B cell (primary cell): ENCODE results near the gene PTPN11. TPM values are rescaled to one million over a fixed set of nuclear protein-coding genes. Genes with fewer than 3 reads are reported as not detected.

Experiments used
- ATAC-seq: fragments of 200-7000 bp; cut with Tn5 transposase; one replicate; pipeline ENCODE4 v1.10.0; 2021; ENCODE audit warnings: low read depth, mild to moderate bottlenecking, moderate number of reproducible peaks, moderate library complexity
- CTCF ChIA-PET: fragments of 350-600 bp; sonication (Branson Sonifier 250); formaldehyde crosslinking; loops from one replicate; lab custom pipeline; 2021; ENCODE audit warnings: antibody characterized with exemption, inconsistent platforms; lab: Charles Lee
- POLR2A ChIA-PET: fragments of 350-600 bp; sonication (Branson Sonifier 250); formaldehyde crosslinking; loops from one replicate; lab custom pipeline; 2021; ENCODE audit warnings: antibody characterized with exemption; lab: Charles Lee
- DNase-seq: peaks from one replicate; pipeline ENCODE4 v3.0.0; 2013
- H2AFZ ChIP-seq: 2 replicates; pipeline ENCODE4 v1.6.1; 2012; ENCODE audit warnings: mild to moderate bottlenecking, low read depth, low read length; ENCODE audit not compliant: insufficient read depth, poor library complexity, severe bottlenecking
- H3K27ac ChIP-seq, 2 donors: 1 replicate in 1 of 2; 2 replicates in 1 of 2; pipeline ENCODE4 v1.5.1; 2012 to 2013; ENCODE audit warnings: low read length in 2 of 2, mild to moderate bottlenecking in 2 of 2, moderate library complexity in 1 of 2
- H3K27me3 ChIP-seq, 4 experiments: fragments of 200-600 bp in 1 of 4; sonication (generic) in 1 of 4; replicated peaks in 1 of 4; 1 replicate in 2 of 4; 2 replicates in 2 of 4; pipeline versions ENCODE4 v1.6.1 to v1.7.0; 2013 to 2016; ENCODE audit warnings: low read length in 3 of 4, mild to moderate bottlenecking in 2 of 4, mixed read lengths in 1 of 4, moderate library complexity in 1 of 4; ENCODE audit not compliant: insufficient read depth in 4 of 4, control insufficient read depth in 3 of 4; ENCODE audit errors: control extremely low read depth in 1 of 4
- H3K36me3 ChIP-seq, 2 experiments: replicated peaks in 1 of 2; 1 replicate in 1 of 2; 2 replicates in 1 of 2; pipeline versions ENCODE4 v1.6.1 to v1.7.1; 2013; ENCODE audit warnings: low read length in 1 of 2; ENCODE audit not compliant: insufficient read depth in 2 of 2, control insufficient read depth in 1 of 2; ENCODE audit errors: control extremely low read depth in 1 of 2, extremely low read depth in 1 of 2
- H3K4me1 ChIP-seq, 2 donors: fragments of 200-600 bp in 1 of 2; sonication (generic) in 1 of 2; 1 replicate in 1 of 2; 2 replicates in 1 of 2; pipeline versions ENCODE4 v1.5.1 to v1.6.1; 2013 to 2017; ENCODE audit warnings: low read length in 2 of 2; ENCODE audit not compliant: control insufficient read depth in 2 of 2, insufficient read depth in 2 of 2
- H3K4me2 ChIP-seq: replicated peaks from 2 replicates; pipeline ENCODE3; 2012; ENCODE audit warnings: mild to moderate bottlenecking, low read depth, low read length; ENCODE audit not compliant: poor library complexity, severe bottlenecking
- H3K4me3 ChIP-seq, 5 experiments: fragments of 200-600 bp in 1 of 5; sonication (generic) in 1 of 5; 1 replicate in 3 of 5; 2 replicates in 2 of 5; pipeline versions ENCODE4 v1.5.1 to v1.7.0; 2011 to 2016; ENCODE audit warnings: low read length in 4 of 5, mild to moderate bottlenecking in 4 of 5, low read depth in 2 of 5, control low read depth in 1 of 5, moderate library complexity in 1 of 5; ENCODE audit not compliant: insufficient read depth in 1 of 5; ENCODE audit errors: control extremely low read depth in 1 of 5, extremely low read depth in 1 of 5
- H3K79me2 ChIP-seq: fragments of 200-600 bp; sonication (generic); one replicate; pipeline ENCODE4 v1.6.0; 2016; ENCODE audit warnings: low read length; ENCODE audit not compliant: control insufficient read depth, insufficient read depth
- H3K9ac ChIP-seq: fragments of 200-600 bp; sonication (generic); 2 replicates; pipeline ENCODE4 v1.6.1; 2017; ENCODE audit warnings: mild to moderate bottlenecking, low read length, moderate library complexity
- H3K9me3 ChIP-seq, 3 donors: one replicate each; pipeline versions ENCODE4 v1.6.1 to v1.7.1; 2013; ENCODE audit warnings: low read length in 2 of 3; ENCODE audit not compliant: control insufficient read depth in 2 of 3, insufficient read depth in 1 of 3; ENCODE audit errors: control extremely low read depth in 1 of 3
- H4K20me1 ChIP-seq: 2 replicates; pipeline ENCODE4 v1.6.0; 2012; ENCODE audit warnings: mild to moderate bottlenecking, low read length; ENCODE audit not compliant: insufficient read depth, control insufficient read depth, poor library complexity, severe bottlenecking
- H3K27ac Mint-ChIP-seq: one replicate; pipeline ENCODE4 v1.8.0; 2021; ENCODE audit warnings: mixed read lengths
- H3K27me3 Mint-ChIP-seq: one replicate; pipeline ENCODE4 v1.8.0; 2021; ENCODE audit warnings: mixed read lengths
- H3K4me1 Mint-ChIP-seq: one replicate; pipeline ENCODE4 v1.8.0; 2021; ENCODE audit warnings: mixed read lengths
- H3K4me3 Mint-ChIP-seq: one replicate; pipeline ENCODE4 v1.8.0; 2021; ENCODE audit warnings: mixed read lengths
- H3K9me3 Mint-ChIP-seq: one replicate; pipeline ENCODE4 v1.8.0; 2022; ENCODE audit warnings: mixed read lengths; ENCODE audit not compliant: insufficient read depth
- EZH2 ChIP-seq: IDR thresholded peaks from 2 replicates; pipeline ENCODE4 v1.6.1; 2012; ENCODE audit warnings: borderline replicate concordance, low read depth, mild to moderate bottlenecking, moderate library complexity, low read length; ENCODE audit not compliant: insufficient read depth, poor library complexity, severe bottlenecking
- WGBS: methylation state at CpG from one replicate; pipeline ENCODE4 v1.1.5; 2013; ENCODE audit warnings: missing lambda C conversion rate; ENCODE audit not compliant: insufficient coverage; 5-methylcytosine and 5-hydroxymethylcytosine counted together
- intact Hi-C: fragments of 100-400 bp; cut with micrococcal nuclease; formaldehyde crosslinking; loops from one replicate; pipeline ENCODE4 v1.10.0; 2022
- polyA plus RNA-seq: library from polyadenylated mRNA; depleted of rRNA; stranded (reverse); fragments of >200 nt; gene quantifications from 2 replicates; pipeline ENCODE4 v1.2.3, GENCODE V29; 2012
- total RNA-seq, 2 donors: library from RNA; stranded (reverse); fragments of 120-200 nt in 1 of 2; gene quantifications; 1 replicate in 1 of 2; 2 replicates in 1 of 2; pipeline versions ENCODE4 v1.2.3 to v1.2.4, GENCODE V29; 2013 to 2022
- TF ChIP-seq, protein P1 (sequence below): fragments of 200-600 bp; IDR thresholded peaks from one replicate; pipeline ENCODE4 v1.8.0; 2022; ENCODE audit warnings: antibody characterized with exemption, mild to moderate bottlenecking

The PTPN11 gene
- total and polyA plus RNA-seq, 2 donors (not counting 1 experiment from before 2014, with no cell fraction given), result 7.8 to 53.1 TPM

DNA sequence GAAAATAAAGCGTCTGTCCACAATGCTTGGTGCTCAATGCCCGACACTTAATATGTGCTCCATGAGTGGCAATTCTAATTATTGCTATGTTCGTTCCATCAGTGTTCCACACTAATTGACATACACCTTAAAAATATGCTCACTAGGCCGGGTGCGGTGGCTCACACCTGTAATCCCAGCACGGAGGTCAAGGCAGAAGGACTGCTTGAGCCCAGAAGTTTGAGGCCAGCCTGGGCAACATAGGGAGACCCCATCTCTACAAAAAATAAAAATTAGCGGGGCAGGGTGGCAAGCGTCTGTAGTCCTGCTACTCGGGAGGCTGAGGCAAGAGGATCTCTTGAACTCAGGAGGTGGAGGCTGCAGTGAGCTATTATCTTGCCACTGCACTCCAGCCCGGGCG lies 35.9 kb upstream of the PTPN11 start:
- Mint-ChIP-seq H3K9me3 (no peaks in the 10 kb centered on the region), H3K4me1 (peaks cover 30% of the 10 kb centered on the region), H3K4me3 (peak overlapping the region; percentile 95), H3K27me3 (no peaks in the 10 kb centered on the region), H3K27ac (peak overlapping the region; percentile 94)
- Histone ChIP-seq H2AFZ (peak overlapping the region; percentile 100), H3K27ac (peak overlapping the region; percentile 48 to 68), H3K36me3 (no peaks in the 10 kb centered on the region), H3K27me3 (no peaks in the 10 kb centered on the region), H3K4me2 (peak overlapping the region; percentile 84), H3K4me3 (peak overlapping the region; percentile 50 to 80 (median 71)), H3K4me1 (peaks cover 19 to 27% of the 10 kb centered on the region in 2 donors), H3K9ac (peak overlapping the region; percentile 87), H3K9me3 (no peaks in the 10 kb centered on the region), H3K79me2 (peaks cover 45% of the 10 kb centered on the region), H4K20me1 (peaks cover 6% of the 10 kb centered on the region)
- CTCF ChIA-PET, result no interaction called here
- DNase-seq, result no peak
- WGBS, result 93% methylated on average over 6 of the region's 11 CpGs
- ATAC-seq, result no peak
- intact Hi-C loops, result loop anchor here (1.0 to 5.0 kb wide), 5 partner anchors 26 to 370 kb away; partner anchors contain the start of genes ERP29, NAA25, PTPN11 and RPL6
- TF ChIP-seq, protein P1, sequence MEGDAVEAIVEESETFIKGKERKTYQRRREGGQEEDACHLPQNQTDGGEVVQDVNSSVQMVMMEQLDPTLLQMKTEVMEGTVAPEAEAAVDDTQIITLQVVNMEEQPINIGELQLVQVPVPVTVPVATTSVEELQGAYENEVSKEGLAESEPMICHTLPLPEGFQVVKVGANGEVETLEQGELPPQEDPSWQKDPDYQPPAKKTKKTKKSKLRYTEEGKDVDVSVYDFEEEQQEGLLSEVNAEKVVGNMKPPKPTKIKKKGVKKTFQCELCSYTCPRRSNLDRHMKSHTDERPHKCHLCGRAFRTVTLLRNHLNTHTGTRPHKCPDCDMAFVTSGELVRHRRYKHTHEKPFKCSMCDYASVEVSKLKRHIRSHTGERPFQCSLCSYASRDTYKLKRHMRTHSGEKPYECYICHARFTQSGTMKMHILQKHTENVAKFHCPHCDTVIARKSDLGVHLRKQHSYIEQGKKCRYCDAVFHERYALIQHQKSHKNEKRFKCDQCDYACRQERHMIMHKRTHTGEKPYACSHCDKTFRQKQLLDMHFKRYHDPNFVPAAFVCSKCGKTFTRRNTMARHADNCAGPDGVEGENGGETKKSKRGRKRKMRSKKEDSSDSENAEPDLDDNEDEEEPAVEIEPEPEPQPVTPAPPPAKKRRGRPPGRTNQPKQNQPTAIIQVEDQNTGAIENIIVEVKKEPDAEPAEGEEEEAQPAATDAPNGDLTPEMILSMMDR, result no peak
- TF ChIP-seq EZH2, result no peak
- POLR2A ChIA-PET, result interaction anchor here (0.7 kb wide), 1 partner anchor 56 kb away, joined by 3 read pairs; no protein-coding TSS in a partner anchor

GRCh38 chr12:112386726-112387125 lies 32.0 kb upstream of the PTPN11 start:
- no peaks in the 10 kb centered on the region for H3K9me3 ChIP-seq
- Mint-ChIP-seq H3K4me1 (peaks cover 10% of the 10 kb centered on the region), H3K4me3 (no peak overlapping the region), H3K9me3 (no peaks in the 10 kb centered on the region), H3K27ac (no peak overlapping the region), H3K27me3 (no peaks in the 10 kb centered on the region)
- H3K27ac ChIP-seq, result no peak overlapping the region
- H3K4me2 ChIP-seq, result no peak overlapping the region
- intact Hi-C loops, result loop anchor here (1.0 to 5.0 kb wide), 3 partner anchors 89 to 441 kb away; no protein-coding TSS in a partner anchor
- no peak overlapping the region for H3K9ac ChIP-seq
- ATAC-seq, result no peak
- H3K79me2 ChIP-seq, result peaks cover 7% of the 10 kb centered on the region
- H4K20me1 ChIP-seq, result no peaks in the 10 kb centered on the region
- 70% methylated on average over 2 of the region's 3 CpGs for WGBS
- H3K36me3 ChIP-seq, result no peaks in the 10 kb centered on the region
- DNase-seq, result no peak
- no peak overlapping the region for H3K4me3 ChIP-seq
- POLR2A ChIA-PET, result no interaction called here
- H3K27me3 ChIP-seq, result peaks cover 0 to 3% (median 0%) of the 10 kb centered on the region in 4 experiments
- peak overlapping the region; percentile 28 for H2AFZ ChIP-seq
- no peak for TF ChIP-seq EZH2
- TF ChIP-seq, protein P1, result no peak
- peaks cover 4 to 11% of the 10 kb centered on the region in 2 donors for H3K4me1 ChIP-seq
- CTCF ChIA-PET, result interaction anchor here (0.6 to 3.9 kb wide), 38 partner anchors 9 to 446 kb away, joined by 3 to 88 read pairs (median 4); partner anchors contain the start of gene PTPN11
